Ovary (tissue), 3 donors: ENCODE data around the gene TUBA3D.
"Not testable (repeated sequence)": the region's sequence is repeated elsewhere in the genome, so short reads cannot be mapped to it uniquely, and the experiment has no call there.

Experiments used
- EP300 ChIP-seq: sonication (generic); formaldehyde crosslinking; IDR thresholded peaks from one replicate; pipeline ENCODE4 v1.6.1; 2017; ENCODE audit warnings: antibody characterized with exemption
- POLR2A ChIP-seq: fragments of 450-650 bp; IDR thresholded peaks from one replicate; pipeline ENCODE4 v1.6.1; 2017; ENCODE audit warnings: antibody characterized with exemption, mild to moderate bottlenecking, moderate library complexity
- TF ChIP-seq, protein P1 (sequence below), 3 donors: fragments of 450-650 bp in 2 of 3; fragments of 200-600 bp in 1 of 3; IDR thresholded peaks; one replicate each; pipeline versions ENCODE4 v1.5.1 to v1.8.0; 2016 to 2022; ENCODE audit warnings: antibody characterized with exemption in 3 of 3, mild to moderate bottlenecking in 1 of 3
- donor health status: DM: no; HTN: no; CAD: no.

DNA sequence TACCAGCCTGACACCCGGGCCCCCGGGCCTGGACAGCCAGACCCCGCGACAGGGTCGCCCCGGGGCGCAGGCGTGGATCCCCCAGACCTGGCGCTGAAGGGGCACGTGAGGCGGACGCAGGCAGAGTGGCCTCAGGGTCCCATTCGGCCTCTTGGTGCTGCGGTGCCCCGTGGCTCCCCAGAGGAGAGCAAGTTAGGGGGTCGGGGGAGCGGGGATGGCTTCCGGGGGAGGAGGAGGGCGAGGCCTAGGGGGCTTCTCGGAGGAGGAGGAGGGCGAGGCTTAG lies 30.5 kb upstream of the TUBA3D start:
- TF ChIP-seq, protein P1, sequence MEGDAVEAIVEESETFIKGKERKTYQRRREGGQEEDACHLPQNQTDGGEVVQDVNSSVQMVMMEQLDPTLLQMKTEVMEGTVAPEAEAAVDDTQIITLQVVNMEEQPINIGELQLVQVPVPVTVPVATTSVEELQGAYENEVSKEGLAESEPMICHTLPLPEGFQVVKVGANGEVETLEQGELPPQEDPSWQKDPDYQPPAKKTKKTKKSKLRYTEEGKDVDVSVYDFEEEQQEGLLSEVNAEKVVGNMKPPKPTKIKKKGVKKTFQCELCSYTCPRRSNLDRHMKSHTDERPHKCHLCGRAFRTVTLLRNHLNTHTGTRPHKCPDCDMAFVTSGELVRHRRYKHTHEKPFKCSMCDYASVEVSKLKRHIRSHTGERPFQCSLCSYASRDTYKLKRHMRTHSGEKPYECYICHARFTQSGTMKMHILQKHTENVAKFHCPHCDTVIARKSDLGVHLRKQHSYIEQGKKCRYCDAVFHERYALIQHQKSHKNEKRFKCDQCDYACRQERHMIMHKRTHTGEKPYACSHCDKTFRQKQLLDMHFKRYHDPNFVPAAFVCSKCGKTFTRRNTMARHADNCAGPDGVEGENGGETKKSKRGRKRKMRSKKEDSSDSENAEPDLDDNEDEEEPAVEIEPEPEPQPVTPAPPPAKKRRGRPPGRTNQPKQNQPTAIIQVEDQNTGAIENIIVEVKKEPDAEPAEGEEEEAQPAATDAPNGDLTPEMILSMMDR (IDR thresholded peaks at IDR 0.05): not testable (repeated sequence)
- TF ChIP-seq POLR2A, EP300: not testable (repeated sequence)
